Activated naive CD4-positive, alpha-beta T cell treated with anti-CD3 and anti-CD28 coated beads, Interleukin-2, amount 50 U/mL, for 72 hours (primary cell): ENCODE measurements around the gene NBPF19. TPM values are rescaled to one million over a fixed set of nuclear protein-coding genes. Genes with fewer than 3 reads are reported as not detected.
"Not testable (repeated sequence)": the region's sequence is repeated elsewhere in the genome, so short reads cannot be mapped to it uniquely, and the experiment has no call there.

Source experiments
- ATAC-seq, 2 donors: fragments of 150-1000 bp; cut with Tn5 transposase; 2 replicates each; pipeline ENCODE4 v1.10.0; 2021; ENCODE audit warnings: mild to moderate bottlenecking in 2 of 2, moderate library complexity in 2 of 2
- DNase-seq, 2 donors: peaks; one replicate each; pipeline ENCODE4 v3.0.0; 2021 to 2022; ENCODE audit warnings: low spot score in 2 of 2
- H3K27ac Mint-ChIP-seq, 2 donors: one replicate each; pipeline ENCODE4 v1.8.0; 2022; ENCODE audit warnings: mild to moderate bottlenecking in 2 of 2, mixed read lengths in 2 of 2
- H3K36me3 Mint-ChIP-seq, 2 donors: one replicate each; pipeline ENCODE4 v1.8.0; 2022; ENCODE audit warnings: mixed read lengths in 2 of 2
- H3K9me3 Mint-ChIP-seq, 2 donors: one replicate each; pipeline ENCODE4 v1.8.0; 2022; ENCODE audit warnings: mixed read lengths in 2 of 2
- total RNA-seq, 2 donors: library from RNA; stranded (reverse); gene quantifications; one replicate each; pipeline ENCODE4 v1.2.3, GENCODE V29; 2022

Gene NBPF19
- 10 to 100 TPM; 30.1 to 42.1 TPM for total RNA-seq

GRCh38 chr1:149474745-149475144 lies at the start of gene NBPF19:
TSS of gene NBPF19 (plus strand) at chr1:149475045. CDS start at chr1:149475933, 888 bp downstream.
- not testable (repeated sequence) for H3K9me3 Mint-ChIP-seq, H3K27ac Mint-ChIP-seq, DNase-seq, H3K36me3 Mint-ChIP-seq, ATAC-seq

- not testable (repeated sequence) for ATAC-seq
These were observed 46.5 kb upstream of the NBPF19 start for GRCh38 chr1:149428317-149428716.

GRCh38 chr1:149445451-149445850 lies 29.4 kb upstream of the NBPF19 start:
- not testable (repeated sequence) for ATAC-seq, H3K9me3 Mint-ChIP-seq, DNase-seq, H3K36me3 Mint-ChIP-seq, H3K27ac Mint-ChIP-seq

More at GRCh38 chr1:149428317-149428716, 46.5 kb upstream of the NBPF19 start:
- not testable (repeated sequence) for H3K36me3 Mint-ChIP-seq, H3K27ac Mint-ChIP-seq, H3K9me3 Mint-ChIP-seq, DNase-seq

- not testable (repeated sequence) for ATAC-seq, DNase-seq, H3K27ac Mint-ChIP-seq, H3K9me3 Mint-ChIP-seq, H3K36me3 Mint-ChIP-seq
These were observed 22.6 kb upstream of the NBPF19 start for GRCh38 chr1:149452196-149452595.

GRCh38 chr1:149452652-149453051 lies 22.2 kb upstream of the NBPF19 start:
- H3K27ac Mint-ChIP-seq, H3K9me3 Mint-ChIP-seq, DNase-seq, ATAC-seq, H3K36me3 Mint-ChIP-seq: not testable (repeated sequence)

- ATAC-seq (peak in 1 of 2 donors; percentile 24), DNase-seq (peak; percentile 56 to 77)
- not testable (repeated sequence) for H3K36me3 Mint-ChIP-seq, H3K9me3 Mint-ChIP-seq
- H3K27ac Mint-ChIP-seq, result peak overlapping the region; percentile 93 to 95
These were observed 83.5 kb downstream of the NBPF19 start for GRCh38 chr1:149558350-149558825.

- H3K27ac Mint-ChIP-seq, H3K36me3 Mint-ChIP-seq, ATAC-seq, H3K9me3 Mint-ChIP-seq, DNase-seq: not testable (repeated sequence)
These were observed 87.0 kb downstream of the NBPF19 start for GRCh38 chr1:149561806-149562205.

GRCh38 chr1:149565485-149565884 lies 90.6 kb downstream of the NBPF19 start:
- H3K9me3 Mint-ChIP-seq, ATAC-seq, H3K36me3 Mint-ChIP-seq, DNase-seq, H3K27ac Mint-ChIP-seq: not testable (repeated sequence)

- ATAC-seq, H3K36me3 Mint-ChIP-seq, H3K9me3 Mint-ChIP-seq, H3K27ac Mint-ChIP-seq, DNase-seq: not testable (repeated sequence)
These were observed 97.9 kb downstream of the NBPF19 start for GRCh38 chr1:149572763-149573162.

GRCh38 chr1:149585592-149585991 lies 110.7 kb downstream of the NBPF19 start:
- not testable (repeated sequence) for H3K27ac Mint-ChIP-seq, ATAC-seq, H3K36me3 Mint-ChIP-seq, H3K9me3 Mint-ChIP-seq
- DNase-seq, result peak in 1 of 2 donors; percentile 52

Other genes starting within 250 kb of the NBPF19 start
- not detected for gene PPIAL4C, start 108.8 kb downstream of the NBPF19 start, total RNA-seq